H9 (cell line): ENCODE data around the gene SCFD2. TPM values are rescaled to one million over a fixed set of nuclear protein-coding genes. Genes with fewer than 3 reads are reported as not detected.

Experiments
- DNase-seq: peaks from one replicate; pipeline ENCODE4 v3.0.0-alpha.2; 2017
- H2AFZ ChIP-seq: one replicate; pipeline ENCODE4 v1.6.1; 2013; ENCODE audit warnings: mild to moderate bottlenecking, low read length, control low read depth, moderate library complexity
- H2AK5ac ChIP-seq: 2 replicates; pipeline ENCODE4 v1.6.1; 2013; ENCODE audit warnings: low read length, control low read depth, mixed read lengths; ENCODE audit not compliant: insufficient read length
- H2BK120ac ChIP-seq: one replicate; pipeline ENCODE4 v1.6.1; 2013; ENCODE audit warnings: low read depth, mild to moderate bottlenecking, low read length, control low read depth, inconsistent platforms; ENCODE audit not compliant: poor library complexity, severe bottlenecking
- H2BK12ac ChIP-seq: 2 replicates; pipeline ENCODE4 v1.6.1; 2013; ENCODE audit warnings: low read length, control low read depth, mixed read lengths, low read depth; ENCODE audit not compliant: insufficient read length
- H2BK15ac ChIP-seq: 2 replicates; pipeline ENCODE4 v1.6.1; 2013; ENCODE audit warnings: low read depth, low read length, control low read depth
- H2BK20ac ChIP-seq: one replicate; pipeline ENCODE4 v1.6.1; 2013; ENCODE audit warnings: low read depth, mild to moderate bottlenecking, low read length, control low read depth, inconsistent platforms; ENCODE audit not compliant: poor library complexity, severe bottlenecking
- H2BK5ac ChIP-seq: 2 replicates; pipeline ENCODE4 v1.6.1; 2013; ENCODE audit warnings: low read length, control low read depth, mixed read lengths; ENCODE audit not compliant: insufficient read length
- H3K14ac ChIP-seq: 2 replicates; pipeline ENCODE4 v1.6.1; 2013; ENCODE audit warnings: low read length, control low read depth; ENCODE audit not compliant: insufficient read depth
- H3K18ac ChIP-seq: 2 replicates; pipeline ENCODE4 v1.6.1; 2013; ENCODE audit warnings: low read depth, mild to moderate bottlenecking, mixed read lengths, low read length, control low read depth; ENCODE audit not compliant: insufficient read length
- H3K23ac ChIP-seq: 2 replicates; pipeline ENCODE4 v1.6.1; 2013; ENCODE audit warnings: low read length, control low read depth, mixed read lengths, low read depth; ENCODE audit not compliant: insufficient read length
- H3K23me2 ChIP-seq: 2 replicates; pipeline ENCODE4 v1.6.1; 2013; ENCODE audit warnings: low read depth, mild to moderate bottlenecking, mixed read lengths, low read length, control low read depth; ENCODE audit not compliant: insufficient read length, poor library complexity, severe bottlenecking
- H3K27ac ChIP-seq: 2 replicates; pipeline ENCODE4 v1.5.1; 2013; ENCODE audit warnings: low read length, control low read depth, mixed read lengths, low read depth; ENCODE audit not compliant: insufficient read length
- H3K27me3 ChIP-seq: 2 replicates; pipeline ENCODE4 v1.6.1; 2013; ENCODE audit warnings: low read length, control low read depth, inconsistent platforms; ENCODE audit not compliant: insufficient read depth
- H3K4ac ChIP-seq: 2 replicates; pipeline ENCODE4 v1.6.1; 2013; ENCODE audit warnings: low read depth, mild to moderate bottlenecking, control low read depth, inconsistent platforms, low read length, moderate library complexity
- H3K4me1 ChIP-seq: 2 replicates; pipeline ENCODE4 v1.6.1; 2013; ENCODE audit warnings: low read length, control low read depth, inconsistent platforms; ENCODE audit not compliant: insufficient read depth
- H3K4me2 ChIP-seq: 2 replicates; pipeline ENCODE4 v1.6.1; 2013; ENCODE audit warnings: low read length, control low read depth, mixed read lengths; ENCODE audit not compliant: insufficient read length, insufficient read depth
- H3K56ac ChIP-seq: 2 replicates; pipeline ENCODE4 v1.6.1; 2013; ENCODE audit warnings: low read depth, mild to moderate bottlenecking, mixed read lengths, low read length, control low read depth; ENCODE audit not compliant: insufficient read length
- H3K79me1 ChIP-seq: 2 replicates; pipeline ENCODE4 v1.6.1; 2013; ENCODE audit warnings: low read depth, mild to moderate bottlenecking, moderate library complexity, low read length, control low read depth, inconsistent platforms; ENCODE audit not compliant: insufficient read depth, poor library complexity, severe bottlenecking
- H3K79me2 ChIP-seq: 2 replicates; pipeline ENCODE4 v1.6.1; 2013; ENCODE audit warnings: low read length, control low read depth, inconsistent platforms; ENCODE audit not compliant: insufficient read depth
- H3K9ac ChIP-seq: 2 replicates; pipeline ENCODE4 v1.6.1; 2013; ENCODE audit warnings: low read length, control low read depth, mixed read lengths; ENCODE audit not compliant: insufficient read length; ENCODE audit errors: extremely low read depth
- H3K9me3 ChIP-seq: one replicate; pipeline ENCODE4 v1.6.1; 2013; ENCODE audit warnings: low read depth, low read length, inconsistent platforms; ENCODE audit not compliant: control insufficient read depth
- H3T11ph ChIP-seq: one replicate; pipeline ENCODE4 v1.6.1; 2013; ENCODE audit warnings: mild to moderate bottlenecking, low read length, control low read depth, inconsistent platforms
- H4K20me1 ChIP-seq: one replicate; pipeline ENCODE4 v1.6.1; 2013; ENCODE audit not compliant: control insufficient read depth, insufficient read length, insufficient read depth
- H4K5ac ChIP-seq: 2 replicates; pipeline ENCODE4 v1.6.1; 2013; ENCODE audit warnings: low read depth, mild to moderate bottlenecking, mixed read lengths, low read length, control low read depth; ENCODE audit not compliant: insufficient read length
- H4K8ac ChIP-seq: replicated peaks from 2 replicates; pipeline ENCODE4 v1.6.1; 2013; ENCODE audit warnings: low read length, control low read depth, mixed read lengths, low read depth; ENCODE audit not compliant: insufficient read length
- H4K91ac ChIP-seq: 2 replicates; pipeline ENCODE4 v1.6.1; 2013; ENCODE audit warnings: low read depth, mild to moderate bottlenecking, moderate library complexity, mixed read lengths, low read length, control low read depth; ENCODE audit not compliant: insufficient read length
- H3K27ac Mint-ChIP-seq, 3 experiments: 2 replicates in 2 of 3; 3 replicates in 1 of 3; pipeline ENCODE4 v1.8.0; 2020 to 2021; ENCODE audit warnings: mixed read lengths in 3 of 3, mild to moderate bottlenecking in 1 of 3, moderate library complexity in 1 of 3
- H3K27me3 Mint-ChIP-seq: 2 replicates; pipeline ENCODE4 v1.8.0; 2021; ENCODE audit warnings: low read depth, mild to moderate bottlenecking, moderate library complexity, mixed read lengths
- H3K36me3 Mint-ChIP-seq, 3 experiments: 2 replicates in 2 of 3; 3 replicates in 1 of 3; pipeline ENCODE4 v1.8.0; 2020 to 2021; ENCODE audit warnings: low read depth in 3 of 3, mixed read lengths in 3 of 3; ENCODE audit not compliant: insufficient read depth in 1 of 3
- H3K4me1 Mint-ChIP-seq, 2 experiments: 2 replicates each; pipeline ENCODE4 v1.8.0; 2020; ENCODE audit warnings: mixed read lengths in 2 of 2
- H3K4me3 Mint-ChIP-seq, 2 experiments: 2 replicates in 1 of 2; 3 replicates in 1 of 2; pipeline ENCODE4 v1.8.0; 2020 to 2021; ENCODE audit warnings: mild to moderate bottlenecking in 2 of 2, mixed read lengths in 2 of 2, moderate library complexity in 1 of 2
- H3K9me3 Mint-ChIP-seq, 2 experiments: 2 replicates in 1 of 2; 3 replicates in 1 of 2; pipeline ENCODE4 v1.8.0; 2020; ENCODE audit warnings: mild to moderate bottlenecking in 2 of 2, mixed read lengths in 2 of 2, moderate library complexity in 1 of 2
- CTCF ChIP-seq: fragments of 200-600 bp; sonication (generic); conservative IDR thresholded peaks from 3 replicates; pipeline ENCODE4 v1.8.0; 2021; ENCODE audit warnings: antibody characterized with exemption, mild to moderate bottlenecking
- WGBS: extraction: QIAGEN DNeasy Blood & Tissue Kit; methylation state at CpG from one replicate; pipeline ENCODE4 v1.1.7; 2013; ENCODE audit warnings: missing lambda C conversion rate, low lambda C conversion rate, mixed read lengths; ENCODE audit not compliant: insufficient read length; ENCODE audit errors: extremely low coverage; 5-methylcytosine and 5-hydroxymethylcytosine counted together
- total RNA-seq: library from RNA; stranded (reverse); gene quantifications from 2 replicates; pipeline ENCODE4 v1.2.1, GENCODE V29; 2021

The SCFD2 gene
- total RNA-seq, 1 experiment from 2014 or later, result 10.1 TPM

GRCh38 chr4:53150631-53151488, 215.0 kb downstream of the SCFD2 start:
- Histone ChIP-seq H2BK120ac (no peak overlapping the region), H3K14ac (no peak overlapping the region), H2BK5ac (no peak overlapping the region), H2AK5ac (no peak overlapping the region), H3K4me1 (no peaks in the 10 kb centered on the region), H2BK12ac (no peak overlapping the region), H3K56ac (no peak overlapping the region), H3K18ac (no peak overlapping the region), H3K23ac (no peak overlapping the region), H3K79me1 (no peaks in the 10 kb centered on the region), H2BK15ac (no peak overlapping the region), H3K4me2 (no peak overlapping the region), H3K27ac (no peak overlapping the region), H3K4ac (no peak overlapping the region), H3K23me2 (no peaks in the 10 kb centered on the region), H3K9ac (no peak overlapping the region), H3T11ph (no peak overlapping the region), H2AFZ (no peak overlapping the region), H4K5ac (no peak overlapping the region), H4K8ac (no peak overlapping the region), H4K91ac (no peak overlapping the region), H3K79me2 (no peaks in the 10 kb centered on the region), H4K20me1 (no peaks in the 10 kb centered on the region), H3K27me3 (no peaks in the 10 kb centered on the region), H2BK20ac (no peak overlapping the region), H3K9me3 (no peaks in the 10 kb centered on the region)
- Mint-ChIP-seq H3K27ac (no peak overlapping the region), H3K4me1 (peaks cover 0 to 6% of the 10 kb centered on the region in 2 experiments; a peak in 1 of 4 replicates), H3K36me3 (peaks cover 0 to 3% (median 0%) of the 10 kb centered on the region in 3 experiments; a peak in 3 of 7 replicates), H3K27me3 (no peaks in the 10 kb centered on the region), H3K4me3 (no peak overlapping the region), H3K9me3 (peaks cover 2 to 4% of the 10 kb centered on the region in 2 experiments; a peak in 3 of 5 replicates)
- no peak for DNase-seq
- no CpG with 5 or more reads among the region's 4 CpGs for WGBS
- TF ChIP-seq CTCF, result no peak
